Neuronal stem cell (in vitro differentiated cells): ENCODE data around the gene NEUROG1.
A peak's percentile ranks its signal among the peaks of the same experiment; 100 is the strongest.

Experiments used
- DNase-seq: peaks from one replicate; pipeline ENCODE4 v3.0.0-alpha.2; 2013; ENCODE audit warnings: low spot score
- H2AFZ ChIP-seq: one replicate; pipeline ENCODE4 v1.6.1; 2013; ENCODE audit warnings: mild to moderate bottlenecking, low read length, inconsistent platforms
- H2AK5ac ChIP-seq: 2 replicates; pipeline ENCODE4 v1.6.1; 2013; ENCODE audit warnings: low read depth, mild to moderate bottlenecking, inconsistent platforms, low read length, moderate library complexity, mixed read lengths
- H2BK120ac ChIP-seq: 2 replicates; pipeline ENCODE4 v1.6.1; 2013; ENCODE audit warnings: low read depth, mild to moderate bottlenecking, inconsistent platforms, low read length, moderate library complexity, mixed read lengths
- H2BK12ac ChIP-seq: one replicate; pipeline ENCODE4 v1.6.1; 2013; ENCODE audit warnings: low read length, inconsistent platforms
- H2BK15ac ChIP-seq: 2 replicates; pipeline ENCODE4 v1.6.1; 2013; ENCODE audit warnings: mild to moderate bottlenecking, low read length, inconsistent platforms, mixed read lengths
- H2BK5ac ChIP-seq: one replicate; pipeline ENCODE4 v1.6.1; 2013; ENCODE audit warnings: inconsistent platforms, mild to moderate bottlenecking, low read length, moderate library complexity
- H3K14ac ChIP-seq: one replicate; pipeline ENCODE4 v1.6.1; 2013; ENCODE audit warnings: low read length, inconsistent platforms
- H3K18ac ChIP-seq: 2 replicates; pipeline ENCODE4 v1.6.1; 2013; ENCODE audit warnings: low read length, inconsistent platforms
- H3K23ac ChIP-seq: 2 replicates; pipeline ENCODE4 v1.6.1; 2013; ENCODE audit warnings: low read depth, mild to moderate bottlenecking, mixed read lengths, low read length, inconsistent platforms; ENCODE audit not compliant: poor library complexity
- H3K27ac ChIP-seq: replicated peaks from 3 replicates; pipeline ENCODE4 v1.5.1; 2013; ENCODE audit warnings: low read length, inconsistent platforms
- H3K27me3 ChIP-seq, 3 experiments: 2 replicates each; pipeline ENCODE4 v1.6.1; 2013; ENCODE audit warnings: low read length in 3 of 3, mild to moderate bottlenecking in 2 of 3, inconsistent platforms in 1 of 3, low read depth in 1 of 3, mixed read lengths in 1 of 3, moderate library complexity in 1 of 3; ENCODE audit not compliant: control insufficient read depth in 3 of 3, insufficient read depth in 3 of 3
- H3K36me3 ChIP-seq, 2 donors: replicated peaks in 1 of 2; 2 replicates each; pipeline ENCODE4 v1.6.1; 2013; ENCODE audit warnings: low read length in 2 of 2; ENCODE audit not compliant: control insufficient read depth in 2 of 2, insufficient read depth in 2 of 2
- H3K4ac ChIP-seq: 2 replicates; pipeline ENCODE4 v1.6.1; 2013; ENCODE audit warnings: inconsistent platforms, mild to moderate bottlenecking, low read length, moderate library complexity
- H3K4me1 ChIP-seq, 2 donors: 1 replicate in 1 of 2; 2 replicates in 1 of 2; pipeline ENCODE4 v1.6.1; 2013; ENCODE audit warnings: low read length in 2 of 2, low read depth in 1 of 2; ENCODE audit not compliant: control insufficient read depth in 2 of 2, insufficient read depth in 1 of 2
- H3K4me2 ChIP-seq: one replicate; pipeline ENCODE4 v1.6.1; 2013; ENCODE audit warnings: mild to moderate bottlenecking, low read length, inconsistent platforms; ENCODE audit not compliant: insufficient read depth, poor library complexity, severe bottlenecking
- H3K4me3 ChIP-seq, 2 donors: 2 replicates each; pipeline ENCODE4 v1.5.1; 2013; ENCODE audit warnings: low read length in 2 of 2, mild to moderate bottlenecking in 2 of 2, inconsistent platforms in 1 of 2, moderate library complexity in 1 of 2
- H3K79me1 ChIP-seq: one replicate; pipeline ENCODE4 v1.6.1; 2013; ENCODE audit warnings: low read depth, mild to moderate bottlenecking, inconsistent platforms, low read length, moderate library complexity
- H3K9ac ChIP-seq: one replicate; pipeline ENCODE4 v1.6.1; 2013; ENCODE audit warnings: mild to moderate bottlenecking, low read depth, low read length, inconsistent platforms; ENCODE audit not compliant: poor library complexity
- H3K9me3 ChIP-seq, 2 donors: replicated peaks in 1 of 2; 2 replicates each; pipeline versions ENCODE3 to v1.6.1; 2013; ENCODE audit warnings: low read length in 2 of 2, mild to moderate bottlenecking in 2 of 2, inconsistent platforms in 1 of 2, low read depth in 1 of 2, mixed read lengths in 1 of 2, moderate library complexity in 1 of 2; ENCODE audit not compliant: control insufficient read depth in 2 of 2, insufficient read depth in 1 of 2
- H4K8ac ChIP-seq: one replicate; pipeline ENCODE4 v1.6.1; 2013; ENCODE audit warnings: low read depth, mild to moderate bottlenecking, inconsistent platforms, low read length, moderate library complexity
- H4K91ac ChIP-seq: one replicate; pipeline ENCODE4 v1.6.1; 2013; ENCODE audit warnings: low read length, low read depth, mild to moderate bottlenecking, inconsistent platforms; ENCODE audit not compliant: poor library complexity
- WGBS, 2 donors: extraction: QIAGEN DNeasy Blood & Tissue Kit; methylation state at CpG; one replicate each; pipeline ENCODE4 v1.1.7; 2013; ENCODE audit warnings: missing lambda C conversion rate in 2 of 2, mixed read lengths in 1 of 2; ENCODE audit not compliant: insufficient read length in 2 of 2, insufficient replicate concordance in 1 of 2; ENCODE audit errors: extremely low coverage in 2 of 2; 5-methylcytosine and 5-hydroxymethylcytosine counted together

The NEUROG1 gene

DNA sequence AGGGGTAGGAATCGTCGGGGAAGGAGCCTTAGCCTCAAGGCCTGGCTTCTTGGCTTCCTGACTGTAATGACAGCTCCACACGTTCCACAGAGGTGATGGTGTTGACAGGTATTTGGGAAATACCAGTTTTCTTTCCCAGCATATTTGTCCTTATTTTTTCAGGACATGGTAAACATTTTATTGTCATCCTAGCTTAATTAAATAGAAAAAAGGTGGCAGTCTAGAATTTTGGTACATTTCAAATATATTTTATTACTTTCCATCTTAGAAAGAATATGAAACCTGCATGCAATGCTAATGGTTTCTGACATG lies 34.6 kb upstream of the NEUROG1 start:
- no CpG with 5 or more reads among the region's 3 CpGs for WGBS, 2 donors
- no peak overlapping the region for H4K8ac ChIP-seq
- no peak overlapping the region for H2BK15ac ChIP-seq
- H3K79me1 ChIP-seq = no peaks in the 10 kb centered on the region
- no peak overlapping the region for H3K23ac ChIP-seq
- H4K91ac ChIP-seq = no peak overlapping the region
- H3K9ac ChIP-seq = no peak overlapping the region
- no peaks in the 10 kb centered on the region for H3K9me3 ChIP-seq
- no peaks in the 10 kb centered on the region for H3K36me3 ChIP-seq
- peaks cover 0 to 2% of the 10 kb centered on the region in 2 donors for H3K4me1 ChIP-seq
- H3K27me3 ChIP-seq = peaks cover 0 to 23% (median 0%) of the 10 kb centered on the region in 3 experiments
- no peak overlapping the region for H3K18ac ChIP-seq
- H2AFZ ChIP-seq = no peak overlapping the region
- H3K27ac ChIP-seq = no peak overlapping the region
- H3K14ac ChIP-seq = no peak overlapping the region
- H2BK12ac ChIP-seq = no peak overlapping the region
- no peak overlapping the region for H2AK5ac ChIP-seq
- H3K4me3 ChIP-seq = no peak overlapping the region
- DNase-seq = no peak
- no peak overlapping the region for H3K4ac ChIP-seq
- no peak overlapping the region for H3K4me2 ChIP-seq
- H2BK5ac ChIP-seq = no peak overlapping the region
- no peak overlapping the region for H2BK120ac ChIP-seq

- no peak overlapping the region for H3K27ac ChIP-seq
- no peak overlapping the region for H3K4me2 ChIP-seq
- peak overlapping the region; percentile 26 for H2AK5ac ChIP-seq
- H2BK120ac ChIP-seq = no peak overlapping the region
- H2BK12ac ChIP-seq = no peak overlapping the region
- H3K79me1 ChIP-seq = no peaks in the 10 kb centered on the region
- no peak overlapping the region for H3K4me3 ChIP-seq
- H3K4me1 ChIP-seq = peaks cover 0 to 2% of the 10 kb centered on the region in 2 donors
- no peak overlapping the region for H3K18ac ChIP-seq
- H2BK15ac ChIP-seq = no peak overlapping the region
- H4K91ac ChIP-seq = no peak overlapping the region
- no peak overlapping the region for H3K23ac ChIP-seq
- no peak for DNase-seq
- H3K4ac ChIP-seq = no peak overlapping the region
- no peak overlapping the region for H3K9ac ChIP-seq
- no peak overlapping the region for H2AFZ ChIP-seq
- H3K27me3 ChIP-seq = peaks cover 0 to 18% (median 0%) of the 10 kb centered on the region in 3 experiments
- no peaks in the 10 kb centered on the region for H3K9me3 ChIP-seq
- H3K36me3 ChIP-seq = no peaks in the 10 kb centered on the region
- no CpG with 5 or more reads among the region's 10 CpGs for WGBS, 2 donors
- no peak overlapping the region for H3K14ac ChIP-seq
- no peak overlapping the region for H4K8ac ChIP-seq
- H2BK5ac ChIP-seq = no peak overlapping the region
Measured at GRCh38 chr5:135569755-135570452, 34.1 kb upstream of the NEUROG1 start.

DNA sequence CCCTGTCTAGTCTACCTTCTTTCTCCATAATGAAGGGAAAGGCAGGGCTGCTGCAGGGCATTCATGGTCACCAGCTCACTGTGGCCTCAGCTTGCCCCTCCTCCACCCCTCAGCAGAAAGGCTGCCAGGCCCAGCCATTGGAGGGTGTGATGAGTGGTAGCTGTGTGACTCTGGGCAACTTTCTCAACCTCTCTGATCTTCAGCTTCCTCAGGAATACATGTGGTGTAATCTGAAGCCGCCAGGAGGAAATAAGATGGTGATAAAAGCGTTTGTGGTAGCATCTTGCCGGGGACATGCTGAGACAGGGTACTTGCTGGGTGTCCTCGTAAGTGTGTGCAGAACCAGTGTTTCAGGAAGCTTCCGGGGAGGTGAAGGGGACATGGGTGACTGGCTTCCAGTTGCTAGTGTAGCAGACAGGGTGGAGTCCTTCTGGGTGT lies 33.2 kb upstream of the NEUROG1 start:
- Histone ChIP-seq H2BK120ac (no peak overlapping the region), H2BK5ac (no peak overlapping the region), H3K79me1 (no peaks in the 10 kb centered on the region), H2AK5ac (no peak overlapping the region), H2BK15ac (no peak overlapping the region), H3K18ac (no peak overlapping the region), H3K4me3 (no peak overlapping the region), H3K36me3 (no peaks in the 10 kb centered on the region), H3K23ac (no peak overlapping the region), H3K4me2 (no peak overlapping the region), H4K91ac (no peak overlapping the region), H3K9ac (no peak overlapping the region), H3K27ac (no peak overlapping the region), H3K14ac (no peak overlapping the region), H3K4ac (no peak overlapping the region), H3K4me1 (peaks cover 0 to 2% of the 10 kb centered on the region in 2 donors), H3K27me3 (peaks cover 0 to 13% (median 0%) of the 10 kb centered on the region in 3 experiments), H3K9me3 (no peaks in the 10 kb centered on the region), H2BK12ac (no peak overlapping the region), H2AFZ (no peak overlapping the region), H4K8ac (no peak overlapping the region)
- WGBS, 2 donors = no CpG with 5 or more reads among the region's 5 CpGs
- DNase-seq = no peak

DNA sequence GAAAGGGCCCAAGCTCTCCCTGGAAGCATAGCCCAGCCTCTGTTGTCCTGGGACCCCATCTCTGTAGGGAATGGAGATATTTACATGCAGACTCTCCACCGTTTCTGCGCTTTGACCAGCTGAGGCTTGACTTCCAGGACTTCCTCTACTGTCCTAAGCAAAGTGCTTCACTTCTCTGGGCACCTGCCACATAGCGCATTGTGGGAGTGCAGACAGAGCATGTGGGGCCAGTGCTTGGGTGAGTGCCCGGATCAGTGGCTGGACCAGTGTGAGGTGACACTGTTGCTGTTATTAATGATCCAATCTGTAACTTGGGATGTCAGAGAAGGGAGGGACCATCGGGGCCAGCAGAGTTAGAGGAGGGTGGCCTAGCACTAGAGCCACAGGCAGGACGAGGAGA lies 32.5 kb upstream of the NEUROG1 start:
- H2BK120ac ChIP-seq = no peak overlapping the region
- H3K27me3 ChIP-seq = peaks cover 0 to 13% (median 0%) of the 10 kb centered on the region in 3 experiments
- H3K27ac ChIP-seq = no peak overlapping the region
- DNase-seq = no peak
- peak overlapping the region; percentile 26 for H3K9ac ChIP-seq
- no peak overlapping the region for H3K4me3 ChIP-seq
- no peak overlapping the region for H3K4me2 ChIP-seq
- H2AK5ac ChIP-seq = peak overlapping the region; percentile 85
- no peak overlapping the region for H2BK5ac ChIP-seq
- peak overlapping the region; percentile 56 for H3K14ac ChIP-seq
- H3K4me1 ChIP-seq = peaks cover 0 to 2% of the 10 kb centered on the region in 2 donors
- no CpG with 5 or more reads among the region's 6 CpGs for WGBS, 2 donors
- H3K23ac ChIP-seq = no peak overlapping the region
- H4K8ac ChIP-seq = no peak overlapping the region
- no peaks in the 10 kb centered on the region for H3K36me3 ChIP-seq
- peak overlapping the region; percentile 61 for H3K18ac ChIP-seq
- H3K79me1 ChIP-seq = no peaks in the 10 kb centered on the region
- no peak overlapping the region for H4K91ac ChIP-seq
- no peak overlapping the region for H2AFZ ChIP-seq
- no peak overlapping the region for H2BK15ac ChIP-seq
- H2BK12ac ChIP-seq = no peak overlapping the region
- no peak overlapping the region for H3K4ac ChIP-seq
- H3K9me3 ChIP-seq = no peaks in the 10 kb centered on the region
